GM18508 (cell line): ENCODE results near the gene SAMD11.
"Not testable (repeated sequence)": the region's sequence is repeated elsewhere in the genome, so short reads cannot be mapped to it uniquely, and the experiment has no call there.

ENCODE experiments used
- ATAC-seq: cut with Tn5 transposase; IDR thresholded peaks from one replicate; pipeline ENCODE4 v1.9.1; 2021; ENCODE audit warnings: moderate number of reproducible peaks; ENCODE audit not compliant: insufficient read depth, unreplicated experiment

The SAMD11 gene

GRCh38 chr1:941588-942383 lies 18.1 kb downstream of the SAMD11 start:
- ATAC-seq: no peak

GRCh38 chr1:942411-942821 lies 18.7 kb downstream of the SAMD11 start:
- ATAC-seq: no peak

- ATAC-seq: no peak
Measured at GRCh38 chr1:942864-943533, 19.3 kb downstream of the SAMD11 start.

GRCh38 chr1:943545-944340 lies 20.0 kb downstream of the SAMD11 start:
- ATAC-seq: no peak

GRCh38 chr1:944341-945325 lies 20.9 kb downstream of the SAMD11 start:
- no peak for ATAC-seq

DNA sequence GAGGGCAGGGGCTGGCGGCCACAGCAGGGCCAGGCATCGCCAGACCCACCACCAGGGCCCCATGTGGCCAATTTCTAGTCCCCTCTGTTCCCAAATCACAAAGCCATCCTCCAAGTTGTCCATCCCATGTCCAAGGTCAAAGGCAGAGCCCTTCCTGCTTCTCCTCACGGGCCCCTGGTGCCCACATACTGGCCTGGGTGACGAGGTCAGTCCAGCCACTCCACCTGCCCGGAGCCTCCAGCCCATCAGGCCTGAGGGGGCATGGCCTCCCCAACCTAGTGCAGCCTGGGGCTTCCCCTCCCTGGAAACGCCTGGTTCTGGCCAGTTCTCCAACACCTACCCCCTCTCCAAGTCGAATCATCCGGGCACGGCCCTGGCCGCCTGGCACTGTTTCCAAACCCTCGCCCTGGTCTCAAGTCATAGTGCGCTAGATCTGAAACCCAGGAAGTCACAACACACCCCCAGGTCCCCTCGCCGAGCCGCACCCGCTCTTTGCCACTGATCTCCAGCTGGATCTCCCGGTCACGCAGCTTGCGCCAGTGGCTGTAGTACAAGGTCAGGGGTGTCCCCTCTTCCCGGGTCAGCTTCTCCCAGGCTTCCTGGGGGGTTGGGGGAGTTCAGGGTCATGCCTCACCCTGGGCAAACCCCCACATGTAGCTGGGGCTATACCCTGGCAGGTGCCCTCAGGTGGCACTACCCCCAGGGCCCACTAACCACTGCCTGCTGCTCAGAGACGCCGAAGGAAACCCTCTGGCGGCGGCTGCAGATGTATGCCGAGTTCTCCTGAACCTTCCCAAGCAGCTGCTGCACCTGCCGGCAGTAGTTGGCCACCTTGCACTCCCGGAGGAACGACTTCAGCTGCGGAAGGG lies 22.2 kb downstream of the SAMD11 start:
- no peak for ATAC-seq

- ATAC-seq: not testable (repeated sequence)
Measured at GRCh38 chr1:946811-947210, 23.1 kb downstream of the SAMD11 start.

DNA sequence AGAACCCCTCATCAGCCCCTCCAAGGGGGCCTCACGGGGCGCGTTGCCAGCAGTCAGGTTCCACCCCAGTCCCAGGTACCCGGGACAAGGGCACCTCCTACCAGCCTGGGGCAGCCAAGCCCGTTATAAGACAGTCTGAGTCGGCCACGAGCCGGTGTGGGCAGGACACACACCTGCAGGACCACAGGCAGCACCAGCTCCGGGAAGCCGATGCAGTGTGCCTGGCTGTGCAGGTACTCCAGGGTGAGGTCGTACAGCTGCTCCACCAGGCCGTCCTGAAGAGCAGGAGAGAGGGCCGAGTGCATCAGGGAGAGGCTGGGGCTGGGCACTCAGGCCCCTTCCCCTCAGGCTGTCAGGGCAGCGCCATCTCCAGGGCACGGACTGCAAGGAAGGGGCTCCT lies 24.2 kb downstream of the SAMD11 start:
- ATAC-seq: no peak

DNA sequence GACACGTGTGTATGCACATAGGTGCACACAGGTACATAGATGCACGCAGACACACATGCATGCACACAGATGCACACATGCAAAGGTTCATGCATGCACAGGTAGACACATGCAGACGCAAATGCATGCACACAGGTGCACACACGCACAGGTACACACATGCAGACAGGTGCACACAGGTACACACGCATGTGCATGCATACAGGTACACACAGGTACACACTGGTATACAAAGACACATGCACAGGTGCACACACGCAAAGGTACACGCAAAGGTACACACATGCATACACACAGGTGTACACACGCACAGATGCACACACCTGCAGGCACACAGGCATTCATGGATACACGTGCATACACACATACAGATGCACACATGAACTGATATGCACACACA lies 26.5 kb downstream of the SAMD11 start:
- ATAC-seq: no peak

DNA sequence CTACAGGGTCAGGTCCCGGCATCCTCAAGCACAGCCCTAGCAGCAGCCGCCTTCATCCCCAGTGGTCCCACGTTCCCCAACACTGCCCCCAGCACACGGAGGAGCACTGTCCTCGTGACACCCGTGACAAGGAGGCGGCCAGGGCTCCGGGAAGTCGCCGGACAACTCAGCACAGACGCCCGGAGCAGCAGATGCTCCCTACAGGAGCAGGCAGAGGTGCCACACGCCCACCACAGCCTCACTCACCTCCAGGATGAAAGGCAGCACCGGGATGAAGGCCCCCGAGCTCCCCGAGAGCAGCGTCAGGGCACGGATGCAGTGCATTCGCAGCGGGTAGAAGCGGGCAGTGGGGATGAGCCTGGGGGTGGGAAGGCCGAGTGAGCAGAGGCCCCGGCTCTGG lies 27.2 kb downstream of the SAMD11 start:
- no peak for ATAC-seq

DNA sequence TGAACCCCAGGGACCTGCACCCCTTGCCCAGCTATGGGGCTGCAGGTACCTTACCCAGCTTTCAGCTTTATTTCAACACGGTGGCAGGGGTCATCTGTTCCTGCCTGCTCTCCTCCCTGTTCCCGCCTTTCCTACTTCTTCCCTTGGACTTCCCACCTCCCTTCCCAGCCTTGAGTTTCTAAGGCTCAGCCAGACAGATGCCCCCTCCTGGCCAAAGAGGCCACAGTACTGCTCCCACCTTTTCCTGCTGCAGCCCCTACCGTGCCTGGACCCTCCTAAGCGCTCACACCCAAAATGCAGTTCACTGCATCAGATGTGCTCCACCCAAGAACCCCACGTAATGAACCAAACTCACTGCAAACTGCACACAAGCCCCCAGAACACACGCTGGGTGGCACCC lies 27.6 kb downstream of the SAMD11 start:
- ATAC-seq: no peak

GRCh38 chr1:952201-952600 lies 28.5 kb downstream of the SAMD11 start:
- no peak for ATAC-seq

- no peak for ATAC-seq
Measured at GRCh38 chr1:952603-953002, 28.9 kb downstream of the SAMD11 start.

DNA sequence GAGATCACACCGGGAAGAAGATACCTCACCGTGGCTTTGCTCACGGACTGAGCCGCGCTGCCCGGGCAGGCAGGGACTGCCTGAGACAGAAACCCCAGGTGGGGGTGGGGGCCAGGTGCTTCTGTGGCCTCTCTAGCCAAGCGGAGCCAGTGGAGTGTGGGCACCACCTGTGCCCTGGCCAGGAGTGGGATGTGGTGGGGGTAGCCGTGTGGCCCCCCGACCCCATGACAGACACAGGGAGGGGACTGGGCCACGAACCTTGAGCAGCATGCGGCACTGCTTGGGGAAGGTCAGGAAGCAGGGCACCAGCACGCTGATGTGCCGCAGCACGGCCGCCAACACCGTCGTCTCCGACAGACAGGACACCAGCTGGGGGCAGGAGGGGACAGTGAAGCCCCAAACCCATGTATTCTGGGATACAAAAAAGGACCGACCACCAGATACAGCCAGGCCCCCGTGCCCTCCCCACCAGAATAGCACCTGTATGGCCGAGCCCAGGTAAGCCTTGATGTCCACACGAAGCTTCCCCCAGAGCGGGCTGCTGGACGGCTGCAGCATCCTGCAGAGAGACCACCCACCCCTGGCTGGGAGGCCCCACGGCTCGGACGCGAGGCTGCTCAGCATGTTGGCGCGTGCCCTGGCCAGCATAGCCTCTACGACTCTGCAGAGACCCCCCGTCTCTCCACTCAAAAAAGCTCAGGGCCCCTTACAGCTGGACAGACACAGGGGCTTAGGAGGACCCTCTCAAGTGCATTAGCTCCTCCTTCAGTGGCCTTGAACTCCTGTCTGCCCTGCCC lies 30.0 kb downstream of the SAMD11 start:
- ATAC-seq: no peak

- no peak for ATAC-seq
Measured at GRCh38 chr1:954927-955326, 31.2 kb downstream of the SAMD11 start.

- ATAC-seq: no peak
Measured at GRCh38 chr1:955474-955873, 31.8 kb downstream of the SAMD11 start.

GRCh38 chr1:956636-957035 lies 32.9 kb downstream of the SAMD11 start:
- no peak for ATAC-seq
